ENCODE data around the gene PPL.

PPL gene

GRCh38 chr16:4859190-4859899 lies 77.6 kb downstream of the PPL start:
- Histone ChIP-seq H3K9me3 (ENCODE audit: severe bottlenecking) (no peaks in the 10 kb centered on the region), H3K27me3 (ENCODE audit: insufficient read depth, low read depth, severe bottlenecking) (no peaks in the 10 kb centered on the region), H3K27ac (no peak overlapping the region), H3K4me3 (ENCODE audit: low read depth, low read length) (no peak overlapping the region), H3K36me3 (peaks cover 88% of the 10 kb centered on the region)
- no peak for DNase-seq
- no peak for TF ChIP-seq CTCF (IDR thresholded peaks at IDR 0.05; ENCODE audit: low read depth, low read length)

GRCh38 chr16:4855804-4856203 lies 81.1 kb downstream of the PPL start:
- H3K36me3 ChIP-seq: peaks cover 80% of the 10 kb centered on the region
- no peak overlapping the region for H3K27ac ChIP-seq
- TF ChIP-seq CTCF (IDR thresholded peaks at IDR 0.05; ENCODE audit: low read depth, low read length): no peak

GRCh38 chr16:4855371-4855770 lies 81.6 kb downstream of the PPL start:
- Histone ChIP-seq H3K27ac (no peak overlapping the region), H3K4me3 (ENCODE audit: low read depth, low read length) (no peak overlapping the region), H3K36me3 (peaks cover 77% of the 10 kb centered on the region), H3K9me3 (ENCODE audit: severe bottlenecking) (no peaks in the 10 kb centered on the region), H3K27me3 (ENCODE audit: insufficient read depth, low read depth, severe bottlenecking) (no peaks in the 10 kb centered on the region)
- no peak for TF ChIP-seq CTCF (IDR thresholded peaks at IDR 0.05; ENCODE audit: low read depth, low read length)
- no peak for DNase-seq

More at GRCh38 chr16:4855804-4856203, 81.1 kb downstream of the PPL start:
- Histone ChIP-seq H3K9me3 (ENCODE audit: severe bottlenecking) (no peaks in the 10 kb centered on the region), H3K27me3 (ENCODE audit: insufficient read depth, low read depth, severe bottlenecking) (no peaks in the 10 kb centered on the region), H3K4me3 (ENCODE audit: low read depth, low read length) (no peak overlapping the region)
- no peak for DNase-seq

GRCh38 chr16:4852221-4852872 lies 84.6 kb downstream of the PPL start:
- Histone ChIP-seq H3K4me3 (ENCODE audit: low read depth, low read length) (no peak overlapping the region), H3K27ac (no peak overlapping the region), H3K27me3 (ENCODE audit: insufficient read depth, low read depth, severe bottlenecking) (no peaks in the 10 kb centered on the region), H3K36me3 (peaks cover 53% of the 10 kb centered on the region), H3K9me3 (ENCODE audit: severe bottlenecking) (no peaks in the 10 kb centered on the region)
- no peak for TF ChIP-seq CTCF (IDR thresholded peaks at IDR 0.05; ENCODE audit: low read depth, low read length)
- DNase-seq: no peak

- Histone ChIP-seq H3K36me3 (peaks cover 46% of the 10 kb centered on the region), H3K27ac (no peak overlapping the region), H3K27me3 (ENCODE audit: insufficient read depth, low read depth, severe bottlenecking) (no peaks in the 10 kb centered on the region), H3K9me3 (ENCODE audit: severe bottlenecking) (no peaks in the 10 kb centered on the region), H3K4me3 (ENCODE audit: low read depth, low read length) (no peak overlapping the region)
- no peak for TF ChIP-seq CTCF (IDR thresholded peaks at IDR 0.05; ENCODE audit: low read depth, low read length)
- no peak for DNase-seq
Observed at GRCh38 chr16:4850211-4850610, 86.7 kb downstream of the PPL start.

Data from WERI-Rb-1 (cell line).